Mammary epithelial cell (primary cell): ENCODE data around the gene OR2T33.
"Not testable (repeated sequence)": the region's sequence is repeated elsewhere in the genome, so short reads cannot be mapped to it uniquely, and the experiment has no call there.

ENCODE experiments used
- CTCF ChIP-seq, 2 donors: IDR thresholded peaks in 1 of 2; conservative IDR thresholded peaks in 1 of 2; 2 replicates each; pipeline ENCODE4 v1.5.1; 2011 to 2012; ENCODE audit warnings: inconsistent platforms in 2 of 2, low read length in 2 of 2, mild to moderate bottlenecking in 2 of 2, control low read depth in 1 of 2, low read depth in 1 of 2; ENCODE audit not compliant: insufficient read depth in 1 of 2; ENCODE audit errors: extremely low read depth in 1 of 2
- EZH2 ChIP-seq: IDR thresholded peaks from 2 replicates; pipeline ENCODE4 v1.6.1; 2012; ENCODE audit warnings: low read length, inconsistent platforms, borderline replicate concordance

- not testable (repeated sequence) for TF ChIP-seq CTCF (conservative IDR thresholded peaks at IDR 0.05 in 1 of 2, IDR thresholded peaks at IDR 0.05 in 1 of 2; ENCODE audit: extremely low read depth in 1 of 2, insufficient read depth in 1 of 2, low read depth in 1 of 2, low read length in 2 of 2); EZH2
Measured at GRCh38 chr1:248273225-248273624, 4.6 kb downstream of the OR2T33 start.
